Activated CD8-positive, alpha-beta memory T cell treated with anti-CD3 and anti-CD28 coated beads, Interleukin-2, amount 50 U/mL, for 24 hours (primary cell): ENCODE results near the gene SP110.
"Not testable (repeated sequence)": the region's sequence is repeated elsewhere in the genome, so short reads cannot be mapped to it uniquely, and the experiment has no call there.

Experiments
- DNase-seq: peaks from one replicate; pipeline ENCODE4 v3.0.0-alpha.2; 2020; ENCODE audit errors: extremely low read depth

The SP110 gene

DNA sequence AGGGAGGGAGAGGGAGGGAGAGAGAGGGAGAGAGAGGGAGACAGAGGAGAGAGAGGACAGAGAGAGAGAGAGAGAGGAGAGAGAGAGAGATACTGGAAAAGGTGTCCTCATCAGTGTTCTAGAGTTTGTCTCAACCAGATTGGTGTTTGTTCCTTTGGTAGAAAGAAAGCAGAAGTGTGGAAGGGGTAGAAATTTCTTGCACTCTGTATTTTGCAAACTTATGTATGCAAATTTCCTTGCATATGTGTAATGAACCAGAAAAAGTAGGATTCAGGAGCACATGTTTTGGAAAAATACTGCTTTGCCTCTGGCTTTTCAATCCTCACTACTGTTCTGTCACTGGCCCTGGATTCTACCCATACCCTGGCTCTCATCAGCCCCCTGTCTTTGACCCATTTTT, 4.7 kb upstream of the SP110 start:
- no peak for DNase-seq

GRCh38 chr2:230222829-230223228, 3.0 kb upstream of the SP110 start:
- not testable (repeated sequence) for DNase-seq

GRCh38 chr2:230221493-230221892, 1.7 kb upstream of the SP110 start:
- DNase-seq, result no peak

DNA sequence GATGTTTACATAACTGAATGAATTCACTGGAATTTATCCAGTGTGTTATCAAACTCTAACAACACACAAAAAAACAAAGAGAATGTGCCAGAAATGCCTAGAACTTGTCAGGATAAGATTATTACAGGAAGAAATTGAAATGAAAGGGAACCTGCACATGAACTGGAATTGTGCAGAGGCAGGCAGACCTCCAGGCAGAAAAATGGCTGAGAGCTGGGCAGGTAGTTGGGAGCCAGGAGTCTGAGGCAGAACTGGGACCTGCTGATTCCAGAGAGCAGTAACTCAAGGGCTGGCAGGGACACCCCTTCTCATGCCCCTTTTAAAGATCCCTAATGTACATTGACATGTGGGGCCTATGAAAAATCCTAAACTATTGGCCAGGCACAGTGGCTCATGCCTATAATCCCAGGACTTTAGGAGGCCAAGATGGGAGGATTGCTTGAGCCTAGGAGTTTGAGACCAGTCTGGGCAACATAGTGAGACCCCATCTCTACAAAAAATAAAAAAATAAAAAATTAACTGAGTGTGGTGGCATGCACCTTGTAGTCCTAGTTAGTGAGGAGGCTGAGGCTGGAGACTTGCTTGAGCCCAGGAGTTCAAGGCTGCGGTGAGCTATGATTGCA, 674 bp upstream of the SP110 start:
- no peak for DNase-seq

DNA sequence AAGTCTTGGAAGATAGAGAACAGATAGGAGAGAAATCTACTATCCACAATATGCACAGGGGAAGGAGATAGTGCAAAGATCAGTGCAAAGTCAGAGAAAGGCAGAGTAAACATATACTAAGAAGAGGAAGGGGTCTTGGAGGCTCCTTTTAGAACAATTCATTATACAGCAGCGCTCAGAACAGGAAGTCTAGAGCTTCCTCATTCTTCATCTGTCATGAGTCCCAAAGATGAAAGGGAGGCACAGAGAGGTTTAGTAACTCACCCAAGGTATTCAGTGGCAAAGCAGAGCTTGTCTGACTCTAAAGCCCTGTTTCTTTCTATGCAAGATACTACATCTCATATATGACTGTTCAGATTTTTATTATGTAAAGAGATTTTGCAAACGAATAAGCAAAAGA, 1.4 kb downstream of the SP110 start:
- DNase-seq, result no peak

DNA sequence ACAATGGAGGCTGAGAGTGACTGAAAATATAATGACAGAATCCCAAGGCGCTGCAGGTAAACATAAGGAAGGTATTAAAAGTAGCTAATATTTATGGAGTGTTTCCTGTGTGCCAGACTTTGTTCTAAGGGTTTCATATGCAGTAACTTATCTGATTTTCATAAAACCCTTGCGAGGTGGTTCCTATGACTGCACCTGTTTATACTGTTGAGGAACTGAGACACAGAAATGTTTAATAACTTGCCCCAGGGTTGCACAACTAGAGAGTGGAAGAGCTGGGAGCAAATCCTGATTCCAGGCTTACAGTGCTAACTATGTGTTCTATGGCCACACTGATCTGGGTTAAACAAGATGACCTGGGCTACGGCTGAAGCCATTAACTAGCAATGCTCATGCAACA, 2.4 kb downstream of the SP110 start:
- DNase-seq, result no peak

- no peak for DNase-seq
Observed at GRCh38 chr2:230216489-230216888, 3.3 kb downstream of the SP110 start.

DNA sequence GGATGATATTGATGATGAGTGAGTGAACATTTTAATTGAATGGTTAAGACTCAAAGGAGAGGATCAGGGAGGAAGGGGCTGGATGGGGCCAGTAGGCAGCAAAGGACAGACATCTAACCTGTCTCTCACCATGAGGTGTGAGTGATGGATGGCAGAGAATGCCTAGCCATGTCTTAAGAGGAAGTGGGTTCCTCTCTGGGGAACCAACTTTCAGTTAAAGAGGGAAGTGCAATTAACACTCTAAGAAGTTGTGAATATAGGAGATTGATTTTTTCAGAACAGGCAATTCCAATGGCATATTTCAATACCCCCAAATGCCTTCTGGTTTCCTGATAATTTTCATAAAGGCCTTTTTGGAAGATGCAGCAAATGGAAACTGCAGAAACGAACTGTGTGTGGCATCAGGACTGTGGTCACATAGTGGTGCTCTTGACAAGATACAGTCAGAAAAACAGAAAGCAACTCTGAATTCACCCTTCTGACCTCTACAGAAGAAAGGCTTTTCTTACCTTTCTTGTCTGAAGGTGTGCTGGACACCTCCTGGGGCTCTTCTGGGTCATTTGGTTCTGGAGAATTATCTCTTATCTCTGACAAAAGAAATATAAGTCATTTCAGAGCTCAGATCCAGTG, 10.2 kb downstream of the SP110 start:
- DNase-seq, result no peak

DNA sequence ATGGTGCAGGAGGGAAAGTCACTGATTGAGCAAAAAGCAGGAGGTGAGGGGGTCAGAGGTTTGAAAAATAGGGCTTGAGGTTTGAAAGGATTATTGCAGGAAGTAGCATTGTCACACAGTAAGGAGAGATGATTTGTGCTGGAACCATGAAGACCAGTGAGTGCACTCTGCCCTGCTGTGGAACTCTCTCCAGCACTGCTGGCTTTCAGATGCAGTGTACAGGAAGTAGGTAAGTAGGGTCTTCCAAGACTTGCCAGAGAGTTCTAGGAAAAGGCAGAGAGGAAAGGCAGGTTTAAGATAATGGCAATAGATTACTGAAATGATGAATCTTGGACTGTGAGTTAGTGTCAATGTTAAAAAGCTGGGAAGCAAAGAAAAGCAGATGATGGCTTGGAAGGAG, 11.2 kb downstream of the SP110 start:
- no peak for DNase-seq

- no peak for DNase-seq
Observed at GRCh38 chr2:230205721-230206120, 14.1 kb downstream of the SP110 start.

DNA sequence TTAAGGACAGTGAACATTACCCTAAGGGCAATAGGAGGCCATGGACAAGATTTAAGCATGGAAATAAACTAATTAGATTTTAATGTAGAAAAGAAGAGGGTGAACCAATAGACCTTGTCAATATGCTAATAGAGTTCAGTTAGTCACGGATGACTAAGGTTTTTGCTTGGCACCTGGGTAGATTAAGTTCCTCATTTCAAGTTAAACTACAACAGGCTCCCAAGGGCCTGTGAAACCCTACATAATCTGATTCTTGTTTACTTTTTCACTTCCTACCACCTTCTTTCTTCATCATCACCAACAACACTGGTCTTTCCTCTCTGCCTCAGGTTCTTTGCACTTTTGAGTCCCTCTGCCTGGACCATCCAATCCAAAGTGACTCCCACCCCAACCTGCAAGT, 14.8 kb downstream of the SP110 start:
- DNase-seq, result no peak

GRCh38 chr2:230203110-230203676, 16.6 kb downstream of the SP110 start:
- no peak for DNase-seq

DNA sequence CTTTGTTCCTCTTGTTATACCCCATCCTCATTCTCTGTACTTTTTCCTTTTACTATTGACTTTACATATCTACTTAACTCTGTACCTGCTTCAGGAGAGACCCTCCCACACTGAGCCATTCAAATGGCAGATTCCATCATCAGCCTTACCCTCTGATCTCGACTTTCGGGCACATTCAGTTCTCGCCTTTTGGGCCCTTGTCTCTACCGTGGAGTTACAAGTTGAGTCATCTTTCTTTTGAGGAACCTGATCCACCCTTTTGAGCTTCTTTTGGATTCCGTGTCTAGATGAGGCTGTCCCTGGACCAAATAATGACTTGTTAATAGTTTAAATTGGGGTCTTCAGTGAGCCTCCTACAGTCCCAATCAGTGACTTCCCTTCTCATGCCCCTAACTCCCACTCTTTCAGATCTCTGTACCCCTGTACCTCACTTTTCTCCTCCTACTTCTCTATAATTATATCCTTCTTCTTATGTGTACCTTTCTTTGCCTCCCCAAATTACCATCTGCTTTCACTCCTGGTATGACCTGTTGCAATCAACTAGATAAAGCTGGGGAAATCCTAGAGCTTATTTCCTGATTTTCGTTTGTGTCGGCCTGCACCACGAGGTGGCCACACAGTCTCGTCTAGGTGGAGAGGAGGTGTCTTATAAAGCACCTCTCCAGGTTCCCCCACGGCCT, 17.2 kb downstream of the SP110 start:
- no peak for DNase-seq

DNA sequence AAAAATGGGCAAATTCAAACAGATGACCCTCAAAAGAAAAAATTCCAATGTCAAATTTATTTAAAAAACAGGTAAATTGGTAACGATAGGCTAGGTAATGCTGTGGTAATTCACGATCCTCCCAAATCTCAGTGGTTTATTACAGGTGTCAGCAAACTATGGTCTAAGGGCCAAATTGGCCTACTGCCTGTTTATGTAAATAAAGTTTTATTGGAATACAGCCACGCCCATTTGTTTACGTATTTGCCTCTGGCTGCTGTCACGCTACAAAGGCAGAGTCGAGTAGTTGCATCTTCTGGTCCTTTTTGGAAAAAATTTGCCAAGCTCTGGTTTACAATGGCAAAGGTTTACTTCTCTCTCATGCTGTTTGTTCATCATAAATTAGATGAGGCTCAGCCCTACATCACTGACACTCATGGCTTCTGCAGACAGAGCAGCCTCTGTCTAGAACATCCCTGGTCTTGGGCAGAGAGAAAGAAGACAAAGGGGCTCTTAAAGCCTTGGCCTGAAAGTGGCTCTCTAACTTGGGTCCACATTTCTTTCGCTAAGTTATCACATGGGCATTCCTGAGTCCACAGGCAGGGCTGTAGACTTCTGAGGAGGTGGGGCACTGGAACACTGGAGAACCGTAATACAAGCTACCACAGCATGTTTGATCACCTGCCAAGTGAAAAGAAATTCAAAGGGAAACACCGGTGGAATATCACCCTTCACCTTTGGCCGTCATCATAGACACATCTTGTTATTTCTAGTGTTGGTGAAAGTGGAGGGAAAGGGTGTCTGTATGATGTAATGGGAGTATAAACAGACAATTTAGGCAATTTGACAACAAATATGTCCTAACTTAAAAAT, 34.8 kb downstream of the SP110 start:
- DNase-seq, result no peak

DNA sequence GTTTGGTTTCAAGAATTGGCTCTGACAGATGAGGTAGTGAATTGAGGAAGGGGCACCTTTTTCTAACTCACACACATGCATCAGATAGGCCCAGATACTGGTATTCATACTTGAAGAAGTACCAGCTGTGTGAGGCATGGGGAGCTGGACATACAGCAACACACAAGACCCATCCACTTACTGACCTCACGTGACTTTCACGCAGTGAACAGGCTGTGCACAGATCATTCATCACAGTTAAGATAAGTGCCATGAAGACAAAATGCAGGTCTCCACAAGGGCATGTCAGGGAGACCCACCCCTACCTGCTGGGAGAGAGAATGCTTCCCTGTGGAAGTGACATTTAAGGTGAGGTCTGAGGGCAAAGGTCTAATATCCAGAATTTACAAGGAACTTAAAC, 38.6 kb downstream of the SP110 start:
- DNase-seq, result no peak

- no peak for DNase-seq
Observed at GRCh38 chr2:230179907-230180306, 39.9 kb downstream of the SP110 start.

DNA sequence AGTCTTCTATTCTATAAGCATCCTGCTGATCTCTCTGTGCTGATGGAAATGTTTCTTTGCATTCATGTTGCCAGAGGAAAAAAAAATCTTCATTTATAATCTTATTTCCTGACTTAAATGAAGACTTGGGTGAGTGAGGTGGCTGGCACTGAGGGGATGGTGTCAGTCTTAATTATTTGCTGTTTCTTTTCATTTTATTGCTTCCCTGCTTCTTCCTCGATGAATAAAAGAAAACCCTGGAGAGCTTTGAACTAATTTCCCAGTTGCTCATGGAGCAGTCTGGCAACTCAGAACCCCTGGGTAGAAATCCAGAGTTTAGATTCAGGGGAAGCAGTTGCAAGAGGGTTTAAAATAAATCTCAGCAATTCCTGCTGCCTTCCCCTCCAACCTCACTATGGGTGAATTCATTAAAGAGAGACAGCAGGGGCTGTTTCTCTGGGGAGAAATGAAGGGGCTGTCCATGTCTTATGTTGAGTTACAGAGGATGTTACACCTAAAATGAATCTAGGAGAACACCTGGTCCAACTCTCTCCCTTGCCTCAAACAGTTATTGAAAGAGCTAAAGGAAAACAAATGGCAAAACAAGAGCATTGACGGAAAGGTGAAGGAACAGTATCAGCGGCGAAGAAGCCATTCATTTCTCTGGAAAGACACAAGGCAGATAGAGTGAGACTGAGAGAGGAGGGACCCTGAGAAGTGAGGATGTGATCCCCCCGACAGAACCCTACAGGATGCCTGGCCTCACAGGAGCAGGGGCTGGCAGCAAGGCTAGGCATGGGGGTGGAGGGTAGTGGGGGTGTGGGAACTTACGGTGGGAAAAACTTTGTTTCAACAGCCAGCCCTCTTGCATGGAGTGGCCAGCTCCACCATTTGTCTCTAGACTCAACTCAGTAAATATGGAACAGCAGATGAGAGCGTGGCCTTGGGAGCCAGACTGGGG, 41.0 kb downstream of the SP110 start:
- DNase-seq, result no peak

- DNase-seq, result no peak
Observed at GRCh38 chr2:230176996-230177395, 42.8 kb downstream of the SP110 start.

DNA sequence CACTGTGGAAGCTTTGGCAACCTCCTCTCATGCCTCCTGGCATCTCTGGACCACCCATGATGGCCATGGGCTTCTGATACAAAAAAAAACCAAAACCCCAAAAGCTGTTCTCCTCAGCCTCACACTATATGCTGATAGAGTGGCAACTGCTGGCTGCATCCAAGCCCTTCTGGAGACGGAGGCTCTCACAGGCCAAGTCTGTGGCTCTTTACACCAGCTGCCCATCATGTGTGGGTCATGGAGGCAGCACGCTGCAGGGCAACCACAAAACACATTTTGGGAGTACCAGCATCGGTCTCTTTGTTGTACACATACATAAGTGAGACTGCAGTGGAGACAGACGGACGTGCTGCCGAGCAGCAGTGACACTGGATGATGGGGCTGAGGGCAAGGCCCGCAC, 45.3 kb downstream of the SP110 start:
- no peak for DNase-seq

GRCh38 chr2:230172852-230173251, 46.9 kb downstream of the SP110 start:
- no peak for DNase-seq

DNA sequence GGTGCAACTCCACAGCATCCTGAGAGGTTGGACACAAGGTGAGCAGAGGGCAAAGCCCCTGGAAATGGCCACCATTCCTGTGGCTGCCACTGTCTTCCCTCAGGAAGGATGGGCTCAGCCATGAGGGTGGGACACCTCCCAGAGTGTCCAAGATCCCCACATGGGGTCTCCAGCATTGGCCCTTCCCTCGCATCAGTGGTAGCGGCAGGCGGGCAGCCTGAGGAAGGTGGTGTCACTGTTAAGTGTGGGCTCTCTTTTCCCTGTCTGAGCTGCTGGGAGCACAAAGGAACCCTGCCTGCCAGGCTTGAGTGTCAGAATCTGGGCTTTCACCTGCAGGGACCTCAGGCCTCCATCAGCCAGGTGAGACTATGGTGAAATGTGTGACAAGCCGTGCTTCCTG, 47.6 kb downstream of the SP110 start:
- no peak for DNase-seq
